NCI-H2029 treated with DMSO at 0.1 percent for 48 hours (cell line): ENCODE data around the gene SPEN.
A peak's percentile ranks its signal among the peaks of the same experiment; 100 is the strongest.
"Not testable (repeated sequence)": the region's sequence is repeated elsewhere in the genome, so short reads cannot be mapped to it uniquely, and the experiment has no call there.

ENCODE experiments used
- DNase-seq: peaks from one replicate; lab custom pipeline; 2025; lab: John Stamatoyannopoulos, UW

The SPEN gene

GRCh38 chr1:15847100-15847892, at the start of gene SPEN:
SPEN (plus strand) TSS chr1:15847707; CDS start chr1:15848068, 361 bp downstream.
- DNase-seq, result peak; percentile 82

GRCh38 chr1:15799004-15799867, 48.3 kb upstream of the SPEN start:
- no peak for DNase-seq

- DNase-seq, result no peak
Measured at GRCh38 chr1:15799928-15800835, 47.3 kb upstream of the SPEN start.

- DNase-seq, result no peak
Measured at GRCh38 chr1:15802234-15802965, 45.1 kb upstream of the SPEN start.

- no peak for DNase-seq
Measured at GRCh38 chr1:15803380-15803779, 44.1 kb upstream of the SPEN start.

GRCh38 chr1:15804060-15804459, 43.4 kb upstream of the SPEN start:
- no peak for DNase-seq

- no peak for DNase-seq
Measured at GRCh38 chr1:15807121-15807520, 40.4 kb upstream of the SPEN start.

- not testable (repeated sequence) for DNase-seq
Measured at GRCh38 chr1:15807549-15807948, 40.0 kb upstream of the SPEN start, which contains the start of gene UQCRHL. UQCRHL (minus strand) TSS chr1:15807649; CDS start chr1:15807649, 0 bp downstream.

- no peak for DNase-seq
Measured at GRCh38 chr1:15808955-15809354, 38.6 kb upstream of the SPEN start.

- DNase-seq, result no peak
Measured at GRCh38 chr1:15810073-15810472, 37.4 kb upstream of the SPEN start.

- DNase-seq, result no peak
Measured at GRCh38 chr1:15816674-15817073, 30.8 kb upstream of the SPEN start.

GRCh38 chr1:15820478-15820877, 27.0 kb upstream of the SPEN start:
- no peak for DNase-seq

- DNase-seq, result no peak
Measured at GRCh38 chr1:15825800-15826199, 21.7 kb upstream of the SPEN start.

- DNase-seq, result no peak
Measured at GRCh38 chr1:15826810-15827507, 20.5 kb upstream of the SPEN start.

GRCh38 chr1:15827567-15827966, 19.9 kb upstream of the SPEN start:
- DNase-seq, result not testable (repeated sequence)

GRCh38 chr1:15828931-15829330, 18.6 kb upstream of the SPEN start:
- not testable (repeated sequence) for DNase-seq

- no peak for DNase-seq
Measured at GRCh38 chr1:15830258-15830657, 17.2 kb upstream of the SPEN start.

- DNase-seq, result peak; percentile 31
Measured at GRCh38 chr1:15833069-15833679, 14.3 kb upstream of the SPEN start.

- no peak for DNase-seq
Measured at GRCh38 chr1:15833842-15834405, 13.6 kb upstream of the SPEN start.
